Esophagus squamous epithelium (tissue), 4 donors: ENCODE measurements around the gene SPECC1L.

ENCODE experiments used
- POLR2A ChIP-seq, 4 donors: fragments of 450-650 bp; IDR thresholded peaks; one replicate each; pipeline ENCODE4 v1.6.1; 2017; ENCODE audit warnings: antibody characterized with exemption in 4 of 4, mild to moderate bottlenecking in 4 of 4, moderate library complexity in 3 of 4
- TF ChIP-seq, protein P1 (sequence below), 6 experiments: fragments of 450-650 bp in 4 of 6; fragments of 200-600 bp in 2 of 6; sonication (generic) in 2 of 6; IDR thresholded peaks; one replicate each; pipeline ENCODE4 v1.5.1; 2016 to 2019; ENCODE audit warnings: antibody characterized with exemption in 6 of 6, mild to moderate bottlenecking in 4 of 6, moderate library complexity in 4 of 6

DNA sequence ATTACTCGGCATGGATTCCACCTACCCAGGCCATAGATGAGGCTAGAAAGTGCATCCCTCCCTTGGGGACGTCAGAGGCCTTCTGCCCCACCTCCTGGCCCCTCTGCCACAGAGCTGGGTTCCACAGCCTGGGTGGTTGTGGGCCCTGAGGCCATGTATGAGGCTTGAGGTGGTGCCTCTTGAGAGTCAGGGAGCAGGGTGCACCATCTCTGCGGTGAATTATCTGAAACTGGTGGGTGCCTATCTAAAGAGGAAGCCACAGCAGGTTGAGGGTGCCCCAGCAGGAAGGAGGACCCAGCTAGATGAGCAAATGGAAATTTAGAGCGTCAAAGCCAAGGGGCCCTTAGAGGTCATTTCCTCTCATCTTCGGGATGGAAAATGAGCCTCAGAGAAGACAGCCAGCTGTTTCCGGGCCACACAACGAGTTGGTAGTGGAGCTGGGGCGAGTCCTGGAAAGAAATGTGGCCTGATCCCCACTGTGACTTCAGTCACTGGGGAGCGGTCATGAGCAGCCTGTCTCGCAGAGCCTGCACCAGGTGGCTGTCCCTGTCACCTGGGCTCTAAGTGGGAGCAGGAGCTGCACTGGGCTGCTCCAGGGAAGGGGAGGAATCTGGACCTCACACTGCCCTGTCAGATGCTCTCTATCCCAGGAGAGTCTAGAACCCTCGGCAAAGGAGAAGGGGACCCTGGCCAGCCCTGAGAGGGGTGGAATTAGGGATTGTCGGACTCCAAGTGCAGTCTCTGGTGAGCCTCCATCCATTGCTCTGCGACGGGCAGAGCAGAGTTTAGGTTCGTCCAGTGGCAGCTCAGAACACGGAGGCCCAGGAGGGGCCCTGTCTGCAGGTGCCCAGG, 164.1 kb downstream of the SPECC1L start:
- TF ChIP-seq, protein P1, sequence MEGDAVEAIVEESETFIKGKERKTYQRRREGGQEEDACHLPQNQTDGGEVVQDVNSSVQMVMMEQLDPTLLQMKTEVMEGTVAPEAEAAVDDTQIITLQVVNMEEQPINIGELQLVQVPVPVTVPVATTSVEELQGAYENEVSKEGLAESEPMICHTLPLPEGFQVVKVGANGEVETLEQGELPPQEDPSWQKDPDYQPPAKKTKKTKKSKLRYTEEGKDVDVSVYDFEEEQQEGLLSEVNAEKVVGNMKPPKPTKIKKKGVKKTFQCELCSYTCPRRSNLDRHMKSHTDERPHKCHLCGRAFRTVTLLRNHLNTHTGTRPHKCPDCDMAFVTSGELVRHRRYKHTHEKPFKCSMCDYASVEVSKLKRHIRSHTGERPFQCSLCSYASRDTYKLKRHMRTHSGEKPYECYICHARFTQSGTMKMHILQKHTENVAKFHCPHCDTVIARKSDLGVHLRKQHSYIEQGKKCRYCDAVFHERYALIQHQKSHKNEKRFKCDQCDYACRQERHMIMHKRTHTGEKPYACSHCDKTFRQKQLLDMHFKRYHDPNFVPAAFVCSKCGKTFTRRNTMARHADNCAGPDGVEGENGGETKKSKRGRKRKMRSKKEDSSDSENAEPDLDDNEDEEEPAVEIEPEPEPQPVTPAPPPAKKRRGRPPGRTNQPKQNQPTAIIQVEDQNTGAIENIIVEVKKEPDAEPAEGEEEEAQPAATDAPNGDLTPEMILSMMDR (IDR thresholded peaks at IDR 0.05) = no peak
- no peak for TF ChIP-seq POLR2A (IDR thresholded peaks at IDR 0.05)
